ENCODE results near the gene CBX1. TPM values are rescaled to one million over a fixed set of nuclear protein-coding genes. Genes with fewer than 3 reads are reported as not detected.

The CBX1 gene
- total RNA-seq, 2 experiments from 2014 or later, result 61.6 to 63.0 TPM

GRCh38 chr17:48030531-48030930 is 70.7 kb downstream of the CBX1 start:
- CTCF ChIA-PET, result interaction anchor here (0.6 to 2.4 kb wide), 6 partner anchors 26 to 278 kb away, joined by 3 to 13 read pairs (median 4); partner anchors contain the start of gene SNX11
- Mint-ChIP-seq H3K27me3 (ENCODE audit: low read depth) (peaks cover 15% of the 10 kb centered on the region), H3K4me1 (ENCODE audit: low read depth) (peaks cover 9% of the 10 kb centered on the region)

GRCh38 chr17:48028736-48029135 is 72.5 kb downstream of the CBX1 start:
- Mint-ChIP-seq H3K36me3 (ENCODE audit: low read depth) (no peaks in the 10 kb centered on the region), H3K27me3 (ENCODE audit: low read depth) (peaks cover 22% of the 10 kb centered on the region), H3K9me3 (no peaks in the 10 kb centered on the region), H3K4me3 (no peak overlapping the region), H3K27ac (no peak overlapping the region), H3K4me1 (ENCODE audit: low read depth) (peaks cover 21% of the 10 kb centered on the region)
- DNase-seq, result no peak
- intact Hi-C loops (cut with micrococcal nuclease), result loop anchor here (10.0 kb wide), 1 partner anchor 306 kb away; no protein-coding TSS in a partner anchor
- CTCF ChIA-PET, result interaction anchor here (0.5 to 4.6 kb wide), 4 partner anchors 18 to 102 kb away, joined by 3 to 34 read pairs (median 4); no protein-coding TSS in a partner anchor

More at GRCh38 chr17:48030531-48030930, 70.7 kb downstream of the CBX1 start:
- Mint-ChIP-seq H3K9me3 (no peaks in the 10 kb centered on the region), H3K4me3 (no peak overlapping the region), H3K27ac (no peak overlapping the region), H3K36me3 (ENCODE audit: low read depth) (no peaks in the 10 kb centered on the region)
- DNase-seq, result no peak
- intact Hi-C loops (cut with micrococcal nuclease), result no loop called here

- CTCF ChIA-PET, result interaction anchor here (0.6 to 4.6 kb wide), 24 partner anchors 10 to 356 kb away, joined by 3 to 67 read pairs (median 5); partner anchors contain the start of genes COPZ2 and NFE2L1
- no peak overlapping the region for H3K4me3 Mint-ChIP-seq
- intact Hi-C loops (cut with micrococcal nuclease), result loop anchor here (10.0 kb wide), 1 partner anchor 307 kb away; no protein-coding TSS in a partner anchor
- H3K9me3 Mint-ChIP-seq, result no peaks in the 10 kb centered on the region
- peaks cover 23% of the 10 kb centered on the region for H3K4me1 Mint-ChIP-seq (ENCODE audit: low read depth)
- H3K27ac Mint-ChIP-seq, result no peak overlapping the region
- H3K36me3 Mint-ChIP-seq (ENCODE audit: low read depth), result no peaks in the 10 kb centered on the region
- DNase-seq, result no peak
- H3K27me3 Mint-ChIP-seq (ENCODE audit: low read depth), result peaks cover 20% of the 10 kb centered on the region
These were observed 73.8 kb downstream of the CBX1 start for GRCh38 chr17:48027322-48027981.

- H3K4me1 Mint-ChIP-seq (ENCODE audit: low read depth), result peaks cover 23% of the 10 kb centered on the region
- peaks cover 22% of the 10 kb centered on the region for H3K27me3 Mint-ChIP-seq (ENCODE audit: low read depth)
- peak overlapping the region; percentile 18 for H3K4me3 Mint-ChIP-seq
These were observed 74.6 kb downstream of the CBX1 start for GRCh38 chr17:48026502-48027321.

GRCh38 chr17:48025904-48026501 is 75.3 kb downstream of the CBX1 start:
- CTCF ChIA-PET, result interaction anchor here (0.6 to 4.6 kb wide), 39 partner anchors 10 to 601 kb away, joined by 3 to 67 read pairs (median 5); partner anchors contain the start of genes COPZ2, HOXB5 and NFE2L1
- no peak for DNase-seq

More at GRCh38 chr17:48026502-48027321, 74.6 kb downstream of the CBX1 start:
- H3K9me3 Mint-ChIP-seq, result no peaks in the 10 kb centered on the region
- intact Hi-C loops (cut with micrococcal nuclease), result loop anchor here (10.0 kb wide), 1 partner anchor 308 kb away; no protein-coding TSS in a partner anchor
- peak; percentile 77 for DNase-seq
- CTCF ChIA-PET, result interaction anchor here (0.6 to 4.6 kb wide), 28 partner anchors 10 to 600 kb away, joined by 3 to 67 read pairs (median 5); partner anchors contain the start of genes COPZ2, HOXB5 and NFE2L1
- H3K36me3 Mint-ChIP-seq (ENCODE audit: low read depth), result no peaks in the 10 kb centered on the region
- H3K27ac Mint-ChIP-seq, result no peak overlapping the region

GRCh38 chr17:48025040-48025903 is 76.0 kb downstream of the CBX1 start:
- peaks cover 19% of the 10 kb centered on the region for H3K27me3 Mint-ChIP-seq (ENCODE audit: low read depth)
- H3K4me1 Mint-ChIP-seq (ENCODE audit: low read depth), result peaks cover 23% of the 10 kb centered on the region
- CTCF ChIA-PET, result interaction anchor here (0.6 to 4.6 kb wide), 33 partner anchors 10 to 568 kb away, joined by 3 to 67 read pairs (median 5); partner anchors contain the start of genes COPZ2, HOXB5 and NFE2L1
- peak overlapping the region; percentile 81 for H3K4me3 Mint-ChIP-seq
- H3K27ac Mint-ChIP-seq, result no peak overlapping the region
- peak; percentile 98 for DNase-seq
- intact Hi-C loops (cut with micrococcal nuclease), result loop anchor here (1.0 to 10.0 kb wide), 8 partner anchors 23 to 594 kb away; partner anchors contain the start of genes CBX1, CDK5RAP3 and NFE2L1
- H3K9me3 Mint-ChIP-seq, result no peaks in the 10 kb centered on the region
- no peaks in the 10 kb centered on the region for H3K36me3 Mint-ChIP-seq (ENCODE audit: low read depth)

More at GRCh38 chr17:48025904-48026501, 75.3 kb downstream of the CBX1 start:
- Mint-ChIP-seq H3K4me3 (peak overlapping the region; percentile 81), H3K36me3 (ENCODE audit: low read depth) (no peaks in the 10 kb centered on the region), H3K27me3 (ENCODE audit: low read depth) (peaks cover 22% of the 10 kb centered on the region), H3K27ac (no peak overlapping the region), H3K9me3 (no peaks in the 10 kb centered on the region), H3K4me1 (ENCODE audit: low read depth) (peaks cover 23% of the 10 kb centered on the region)
- intact Hi-C loops (cut with micrococcal nuclease), result loop anchor here (1.0 to 10.0 kb wide), 8 partner anchors 22 to 593 kb away; partner anchors contain the start of genes CBX1, CDK5RAP3 and NFE2L1

- intact Hi-C loops (cut with micrococcal nuclease), result loop anchor here (1.0 to 10.0 kb wide), 8 partner anchors 24 to 594 kb away; partner anchors contain the start of genes CBX1, CDK5RAP3 and NFE2L1
- Mint-ChIP-seq H3K36me3 (ENCODE audit: low read depth) (no peaks in the 10 kb centered on the region), H3K4me1 (ENCODE audit: low read depth) (peaks cover 23% of the 10 kb centered on the region), H3K27me3 (ENCODE audit: low read depth) (peaks cover 19% of the 10 kb centered on the region), H3K9me3 (no peaks in the 10 kb centered on the region), H3K27ac (no peak overlapping the region), H3K4me3 (peak overlapping the region; percentile 81)
- CTCF ChIA-PET, result interaction anchor here (0.7 to 4.6 kb wide), 23 partner anchors 13 to 569 kb away, joined by 3 to 67 read pairs (median 5); partner anchors contain the start of genes COPZ2, HOXB5 and NFE2L1
- peak; percentile 59 for DNase-seq
These were observed 76.9 kb downstream of the CBX1 start for GRCh38 chr17:48024149-48025039.

GRCh38 chr17:48023400-48024148 is 77.7 kb downstream of the CBX1 start:
- peak overlapping the region; percentile 56 for H3K4me3 Mint-ChIP-seq
- CTCF ChIA-PET, result no interaction called here
- no peaks in the 10 kb centered on the region for H3K36me3 Mint-ChIP-seq (ENCODE audit: low read depth)
- peak; percentile 49 for DNase-seq
- intact Hi-C loops (cut with micrococcal nuclease), result loop anchor here (1.0 to 10.0 kb wide), 6 partner anchors 45 to 595 kb away; partner anchors contain the start of genes CBX1 and CDK5RAP3
- peaks cover 23% of the 10 kb centered on the region for H3K4me1 Mint-ChIP-seq (ENCODE audit: low read depth)
- H3K9me3 Mint-ChIP-seq, result no peaks in the 10 kb centered on the region
- no peak overlapping the region for H3K27ac Mint-ChIP-seq
- peaks cover 19% of the 10 kb centered on the region for H3K27me3 Mint-ChIP-seq (ENCODE audit: low read depth)

- Mint-ChIP-seq H3K27ac (no peak overlapping the region), H3K9me3 (no peaks in the 10 kb centered on the region), H3K4me1 (ENCODE audit: low read depth) (peaks cover 26% of the 10 kb centered on the region), H3K36me3 (ENCODE audit: low read depth) (no peaks in the 10 kb centered on the region), H3K27me3 (ENCODE audit: low read depth) (peaks cover 19% of the 10 kb centered on the region), H3K4me3 (no peak overlapping the region)
- intact Hi-C loops (cut with micrococcal nuclease), result loop anchor here (1.0 to 10.0 kb wide), 2 partner anchors 45 to 312 kb away; no protein-coding TSS in a partner anchor
- CTCF ChIA-PET, result interaction anchor here (1.7 kb wide), 1 partner anchor 179 kb away, joined by 3 read pairs; no protein-coding TSS in a partner anchor
- no peak for DNase-seq
These were observed 78.4 kb downstream of the CBX1 start for GRCh38 chr17:48022901-48023300.

Measured in activated naive CD4-positive, alpha-beta T cell treated with anti-CD3 and anti-CD28 coated beads for 36 hours (primary cell).